ENCODE results near the gene PLPPR1. TPM values are rescaled to one million over a fixed set of nuclear protein-coding genes. Genes with fewer than 3 reads are reported as not detected.
"Not testable (repeated sequence)": the region's sequence is repeated elsewhere in the genome, so short reads cannot be mapped to it uniquely, and the experiment has no call there.

PLPPR1 gene
- total and polyA plus RNA-seq, 8 donors = 0.30 to 3.1 (median 0.55) TPM; not detected in 1

GRCh38 chr9:101037430-101037829 is 8.9 kb downstream of the PLPPR1 start:
- 23 to 29% methylated on average over 3 of the region's 3 CpGs for WGBS, 2 donors
- Histone ChIP-seq H3K4me1 (no peaks in the 10 kb centered on the region), H3K27me3 (no peaks in the 10 kb centered on the region), H3K27ac (no peak overlapping the region), H3K9me3 (no peaks in the 10 kb centered on the region), H3K4me3 (no peak overlapping the region), H3K36me3 (no peaks in the 10 kb centered on the region)
- TF ChIP-seq CTCF (IDR thresholded peaks at IDR 0.05) = no peak
- FAIRE-seq (no peak), ATAC-seq (peak in 2 of 4 donors; percentile 34 to 78), DNase-seq (no peak)
- intact Hi-C loops (cut with DNase I) = loop anchor here in 1 of 3 donors (10.0 kb wide), 1 partner anchor 63 kb away; no protein-coding TSS in a partner anchor

DNA sequence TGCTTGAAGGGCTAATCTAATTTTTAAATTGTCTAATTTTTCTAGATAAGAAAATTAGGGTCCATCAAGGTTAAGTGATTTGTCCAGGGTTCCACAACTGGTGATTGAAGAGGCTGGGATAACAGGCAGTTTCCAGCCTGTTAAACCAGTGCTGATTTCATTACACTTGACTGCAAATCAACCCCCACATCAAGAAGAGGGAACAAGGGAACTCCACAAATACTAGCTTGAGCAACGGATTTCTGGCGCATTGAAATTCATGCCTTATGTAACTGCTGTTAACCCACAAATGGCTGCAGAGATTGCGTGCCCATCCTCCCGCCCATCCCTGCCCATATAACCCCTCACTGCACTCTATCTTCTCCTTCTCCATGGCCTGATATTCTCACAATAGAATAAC is 10.0 kb downstream of the PLPPR1 start:
- 45 to 63% methylated on average over 4 of the region's 4 CpGs for WGBS, 2 donors
- H3K9me3 ChIP-seq = no peaks in the 10 kb centered on the region
- intact Hi-C loops (cut with DNase I) = loop anchor here in 1 of 3 donors (10.0 kb wide), 1 partner anchor 64 kb away; no protein-coding TSS in a partner anchor
- ATAC-seq (no peak), DNase-seq (no peak), FAIRE-seq (no peak)
- H3K27ac ChIP-seq = no peak overlapping the region
- no peaks in the 10 kb centered on the region for H3K27me3 ChIP-seq
- H3K4me3 ChIP-seq = no peak overlapping the region
- H3K4me1 ChIP-seq = no peaks in the 10 kb centered on the region
- TF ChIP-seq CTCF (IDR thresholded peaks at IDR 0.05) = no peak
- no peaks in the 10 kb centered on the region for H3K36me3 ChIP-seq

DNA sequence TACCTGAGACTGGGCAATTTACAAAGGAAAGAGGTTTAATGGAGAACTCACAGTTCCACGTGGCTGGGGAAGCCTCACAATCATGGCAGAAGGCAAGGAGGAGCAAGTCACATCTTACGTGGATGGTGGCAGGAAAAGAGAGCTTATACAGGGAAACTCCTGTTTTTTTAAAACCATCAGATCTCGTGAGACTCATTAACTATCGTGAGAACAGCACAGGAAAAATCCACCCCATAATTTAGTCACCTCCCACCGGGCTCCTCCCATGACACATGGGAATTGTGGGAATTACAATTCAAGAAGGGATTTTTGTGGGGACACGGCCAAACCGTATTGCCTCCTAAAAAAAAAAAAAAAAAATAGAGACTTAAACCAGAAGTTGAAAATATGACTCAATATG is 11.1 kb downstream of the PLPPR1 start:
- DNase-seq, H3K9me3 ChIP-seq, ATAC-seq, H3K4me3 ChIP-seq, H3K27ac ChIP-seq, H3K4me1 ChIP-seq, H3K27me3 ChIP-seq, H3K36me3 ChIP-seq, FAIRE-seq: not testable (repeated sequence)
- WGBS, 2 donors = 64 to 76% methylated on average over 7 of the region's 7 CpGs
- intact Hi-C loops (cut with DNase I) = loop anchor here in 1 of 3 donors (10.0 kb wide), 1 partner anchor 65 kb away; no protein-coding TSS in a partner anchor

- H3K4me3 ChIP-seq = no peak overlapping the region
- WGBS, 2 donors = 74 to 77% methylated on average over 4 of the region's 4 CpGs
These were observed 19.4 kb downstream of the PLPPR1 start for GRCh38 chr9:101047848-101048397.

DNA sequence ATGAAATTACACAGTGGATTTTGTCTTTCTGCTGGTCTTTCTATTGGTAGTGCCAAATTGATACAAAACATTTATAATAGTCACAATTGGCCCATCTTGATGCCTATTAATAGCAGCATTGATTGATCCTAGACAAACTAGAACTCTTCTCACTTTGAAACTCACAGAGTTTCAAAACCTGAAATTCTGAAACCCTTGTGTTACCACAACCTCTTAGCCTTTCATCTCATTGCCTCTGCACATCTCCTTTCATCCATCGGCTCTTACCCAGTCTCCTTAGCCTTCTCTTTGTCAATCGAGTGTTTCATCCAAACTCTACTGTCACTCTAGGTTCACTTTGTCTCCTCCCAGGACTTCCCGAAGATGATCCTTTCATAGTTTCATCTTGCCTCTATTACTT is 22.1 kb downstream of the PLPPR1 start:
- Histone ChIP-seq H3K9me3 (no peaks in the 10 kb centered on the region), H3K4me1 (no peaks in the 10 kb centered on the region), H3K36me3 (no peaks in the 10 kb centered on the region), H3K27me3 (no peaks in the 10 kb centered on the region), H3K27ac (no peak overlapping the region), H3K4me3 (no peak overlapping the region)
- WGBS, 2 donors = 57 to 82% methylated on average over 3 of the region's 3 CpGs
- ATAC-seq (no peak), FAIRE-seq (no peak), DNase-seq (no peak)
- intact Hi-C loops (cut with DNase I) = no loop called here
- no peak for TF ChIP-seq CTCF (IDR thresholded peaks at IDR 0.05)

More at GRCh38 chr9:101047848-101048397, 19.4 kb downstream of the PLPPR1 start:
- no peaks in the 10 kb centered on the region for H3K4me1 ChIP-seq
- H3K27ac ChIP-seq = no peak overlapping the region
- no peaks in the 10 kb centered on the region for H3K36me3 ChIP-seq
- no peak for DNase-seq
- no peaks in the 10 kb centered on the region for H3K9me3 ChIP-seq
- ATAC-seq = no peak
- TF ChIP-seq CTCF (IDR thresholded peaks at IDR 0.05) = no peak
- intact Hi-C loops (cut with DNase I) = no loop called here
- FAIRE-seq = no peak
- H3K27me3 ChIP-seq = no peaks in the 10 kb centered on the region

Measured in pancreas (tissue), 10 donors.